Neural crest cell (in vitro differentiated cells): Measurements from ENCODE around the gene B4GALT5. TPM values are rescaled to one million over a fixed set of nuclear protein-coding genes. Genes with fewer than 3 reads are reported as not detected.

ENCODE experiments used
- DNase-seq: peaks from one replicate; pipeline ENCODE4 v3.0.0; 2021; ENCODE audit warnings: low read depth, mixed read lengths, low spot score
- H3K27ac Mint-ChIP-seq: one replicate; pipeline ENCODE4 v1.8.0; 2021; ENCODE audit warnings: mild to moderate bottlenecking, mixed read lengths; ENCODE audit not compliant: unreplicated experiment
- H3K27me3 Mint-ChIP-seq: 2 replicates; pipeline ENCODE4 v1.8.0; 2021; ENCODE audit warnings: low read depth, mild to moderate bottlenecking, mixed read lengths
- H3K36me3 Mint-ChIP-seq: 2 replicates; pipeline ENCODE4 v1.8.0; 2021; ENCODE audit warnings: low read depth, mild to moderate bottlenecking, mixed read lengths
- H3K4me1 Mint-ChIP-seq: 2 replicates; pipeline ENCODE4 v1.8.0; 2021; ENCODE audit warnings: mixed read lengths
- H3K4me3 Mint-ChIP-seq: one replicate; pipeline ENCODE4 v1.8.0; 2021; ENCODE audit warnings: mild to moderate bottlenecking, mixed read lengths
- H3K9me3 Mint-ChIP-seq: 2 replicates; pipeline ENCODE4 v1.8.0; 2021; ENCODE audit warnings: mixed read lengths
- CTCF ChIP-seq: fragments of 200-600 bp; sonication (generic); conservative IDR thresholded peaks from 2 replicates; pipeline ENCODE4 v1.5.0; 2021; ENCODE audit warnings: antibody characterized with exemption, mild to moderate bottlenecking
- total RNA-seq: library from RNA; stranded (reverse); gene quantifications from 2 replicates; pipeline ENCODE4 v1.2.1, GENCODE V29; 2021

B4GALT5 gene
- total RNA-seq, 1 donor from 2014 or later, result 49.0 TPM

GRCh38 chr20:49680484-49680883, 33.2 kb downstream of the B4GALT5 start:
- Mint-ChIP-seq H3K27me3 (no peaks in the 10 kb centered on the region), H3K27ac (no peak overlapping the region), H3K9me3 (no peaks in the 10 kb centered on the region)

DNA sequence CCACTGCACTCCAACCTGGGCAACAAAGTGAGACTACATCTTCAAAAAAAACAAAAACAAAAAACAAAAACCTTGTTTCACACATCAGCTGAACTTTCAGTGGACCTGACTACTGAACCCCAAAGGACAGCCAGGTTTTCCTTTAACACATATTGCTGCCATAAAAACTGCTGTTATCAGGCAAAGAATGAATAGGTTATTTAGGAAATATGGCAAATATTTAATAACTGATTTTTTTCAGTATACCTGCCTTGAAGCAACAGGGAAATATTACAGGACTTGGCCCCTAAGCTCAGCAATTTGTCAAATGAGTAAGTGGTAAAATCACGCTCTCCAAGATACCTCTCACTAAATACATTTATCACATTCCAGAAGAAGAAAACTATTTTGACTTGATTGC, 34.0 kb downstream of the B4GALT5 start:
- no peaks in the 10 kb centered on the region for H3K27me3 Mint-ChIP-seq
- H3K36me3 Mint-ChIP-seq, result no peaks in the 10 kb centered on the region
- no peaks in the 10 kb centered on the region for H3K9me3 Mint-ChIP-seq
- H3K4me3 Mint-ChIP-seq, result no peak overlapping the region
- H3K4me1 Mint-ChIP-seq, result peaks cover 61% of the 10 kb centered on the region
- no peak for DNase-seq
- no peak overlapping the region for H3K27ac Mint-ChIP-seq
- TF ChIP-seq CTCF, result no peak

More at GRCh38 chr20:49680484-49680883, 33.2 kb downstream of the B4GALT5 start:
- Mint-ChIP-seq H3K36me3 (no peaks in the 10 kb centered on the region), H3K4me1 (peaks cover 61% of the 10 kb centered on the region), H3K4me3 (no peak overlapping the region)
- TF ChIP-seq CTCF, result no peak
- no peak for DNase-seq

- H3K9me3 Mint-ChIP-seq, result no peaks in the 10 kb centered on the region
- no peaks in the 10 kb centered on the region for H3K27me3 Mint-ChIP-seq
- DNase-seq, result no peak
These were observed 35.6 kb downstream of the B4GALT5 start for GRCh38 chr20:49677777-49678758.

DNA sequence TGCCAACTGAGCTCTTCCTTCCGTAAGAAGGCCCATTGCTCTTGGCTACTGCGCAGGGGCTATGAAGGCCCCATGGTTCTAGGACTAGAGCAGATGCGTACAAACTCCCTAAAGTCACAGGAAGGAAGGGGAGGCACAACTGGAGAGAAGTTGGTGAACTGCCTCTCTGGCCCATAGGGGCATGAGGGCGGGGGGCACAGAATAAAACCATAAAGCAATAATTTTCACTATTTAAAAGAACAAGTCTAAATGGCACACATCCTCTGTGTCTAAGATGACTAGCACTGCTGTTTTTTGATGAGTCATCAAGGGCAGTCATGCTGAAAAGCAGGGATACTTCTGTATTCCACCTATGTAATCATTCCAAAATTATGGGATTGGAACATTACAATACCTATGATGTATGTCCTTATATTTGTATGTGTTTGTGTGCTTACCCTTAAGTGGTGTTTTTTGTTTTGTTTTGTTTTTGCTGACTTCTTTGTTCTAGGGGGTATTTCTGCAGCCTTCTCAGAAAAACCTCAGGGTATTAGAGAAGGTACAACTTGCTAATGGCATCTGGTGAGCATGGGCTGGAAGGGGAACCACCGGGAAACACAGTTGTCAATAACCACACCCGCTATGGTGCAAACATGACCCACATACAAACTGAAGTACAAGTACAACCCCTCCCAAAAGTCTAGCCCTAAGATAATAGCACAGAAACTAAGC, 36.9 kb downstream of the B4GALT5 start:
- peak overlapping the region; percentile 73 for H3K27ac Mint-ChIP-seq
- no peaks in the 10 kb centered on the region for H3K36me3 Mint-ChIP-seq
- no peak for DNase-seq
- H3K4me1 Mint-ChIP-seq, result peaks cover 71% of the 10 kb centered on the region
- H3K9me3 Mint-ChIP-seq, result no peaks in the 10 kb centered on the region
- no peak for TF ChIP-seq CTCF
- H3K27me3 Mint-ChIP-seq, result no peaks in the 10 kb centered on the region
- no peak overlapping the region for H3K4me3 Mint-ChIP-seq

More at GRCh38 chr20:49677777-49678758, 35.6 kb downstream of the B4GALT5 start:
- Mint-ChIP-seq H3K36me3 (no peaks in the 10 kb centered on the region), H3K27ac (no peak overlapping the region), H3K4me3 (no peak overlapping the region), H3K4me1 (peaks cover 66% of the 10 kb centered on the region)
- no peak for TF ChIP-seq CTCF

DNA sequence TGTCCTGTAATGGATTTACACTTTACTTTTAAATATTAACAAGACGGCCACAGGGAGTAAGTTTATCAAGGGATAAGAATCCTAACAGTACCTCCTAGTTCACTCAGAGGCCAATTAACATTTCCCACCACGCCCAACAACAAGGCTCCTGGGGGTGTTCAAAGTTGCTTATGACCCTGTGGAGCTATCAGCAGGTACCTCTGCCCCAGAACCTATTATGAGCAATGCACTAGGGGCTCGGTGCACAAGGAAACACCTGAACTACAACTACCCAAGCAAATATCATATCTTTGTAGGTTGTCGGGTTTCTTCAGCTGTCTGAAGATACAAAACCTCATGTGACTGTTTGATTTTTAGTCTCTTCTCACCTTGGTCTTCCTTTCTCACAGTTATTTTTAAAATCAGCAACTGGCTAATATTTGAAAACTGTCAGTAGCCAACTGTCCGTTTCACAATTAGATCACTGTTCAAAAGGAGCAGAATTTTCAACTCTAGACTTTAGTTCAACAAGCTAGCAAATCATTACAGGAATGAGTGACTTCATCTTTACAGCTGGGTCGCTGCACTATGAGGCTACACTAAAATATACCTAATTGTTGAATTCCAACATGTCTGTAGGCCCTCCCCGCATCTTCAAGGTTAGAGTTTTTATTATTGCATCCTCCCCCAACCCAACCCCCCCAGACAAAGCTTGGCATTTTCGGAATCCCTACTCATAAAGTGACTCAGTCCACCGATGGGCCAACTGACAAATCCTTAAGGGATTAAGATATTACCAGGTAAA, 38.1 kb downstream of the B4GALT5 start:
- no peak for TF ChIP-seq CTCF
- H3K27ac Mint-ChIP-seq, result no peak overlapping the region
- no peak for DNase-seq
- H3K9me3 Mint-ChIP-seq, result no peaks in the 10 kb centered on the region
- H3K4me3 Mint-ChIP-seq, result no peak overlapping the region
- H3K4me1 Mint-ChIP-seq, result peaks cover 67% of the 10 kb centered on the region
- no peaks in the 10 kb centered on the region for H3K27me3 Mint-ChIP-seq
- no peaks in the 10 kb centered on the region for H3K36me3 Mint-ChIP-seq
